Body of pancreas (tissue), 4 donors: Measurements from ENCODE around the gene IL22RA1. TPM values are rescaled to one million over a fixed set of nuclear protein-coding genes. Genes with fewer than 3 reads are reported as not detected.

Source experiments
- ATAC-seq: fragments of 150-250 bp; one replicate; pipeline ENCODE4 v1.9.1; 2016
- DNase-seq, 4 donors: peaks; one replicate each; pipeline ENCODE4 v3.0.0-alpha.2; 2019
- H3K27ac ChIP-seq, 4 donors: fragments of 200-600 bp; sonication (generic); 1 replicate in 3 of 4; 2 replicates in 1 of 4; pipeline versions ENCODE4 v1.5.1 to v1.6.1; 2016 to 2019; ENCODE audit warnings: mild to moderate bottlenecking in 1 of 4, mixed read lengths in 1 of 4, moderate library complexity in 1 of 4
- H3K27me3 ChIP-seq, 2 donors: fragments of 200-600 bp; sonication (generic); one replicate each; pipeline ENCODE4 v1.6.0; 2016; ENCODE audit warnings: mild to moderate bottlenecking in 1 of 2
- H3K36me3 ChIP-seq, 2 donors: fragments of 200-600 bp; sonication (generic); replicated peaks in 1 of 2; 2 replicates each; pipeline ENCODE4 v1.5.1; 2016; ENCODE audit warnings: low read depth in 2 of 2; ENCODE audit not compliant: insufficient read depth in 1 of 2
- H3K4me1 ChIP-seq: fragments of 200-600 bp; sonication (generic); one replicate; pipeline ENCODE4 v1.6.0; 2016
- H3K4me3 ChIP-seq, 2 donors: fragments of 200-600 bp; sonication (generic); 1 replicate in 1 of 2; 2 replicates in 1 of 2; pipeline ENCODE4 v1.5.1; 2016 to 2019
- H3K9me3 ChIP-seq, 3 donors: fragments of 200-600 bp; sonication (generic); 1 replicate in 2 of 3; 2 replicates in 1 of 3; pipeline ENCODE4 v1.5.1; 2016
- POLR2A ChIP-seq, 3 donors: fragments of 450-650 bp; IDR thresholded peaks; one replicate each; pipeline ENCODE4 v1.6.1; 2016; ENCODE audit warnings: antibody characterized with exemption in 3 of 3, mild to moderate bottlenecking in 2 of 3
- WGBS, 2 donors: methylation state at CpG; one replicate each; pipeline ENCODE4 v1.1.5; 2017; 5-methylcytosine and 5-hydroxymethylcytosine counted together
- intact Hi-C: fragments of 100-400 bp; cut with DNase I; formaldehyde crosslinking; loops from one replicate; pipeline ENCODE4 v1.15.1; 2023
- total RNA-seq, 2 donors: library from RNA; depleted of rRNA; stranded (reverse); fragments of >200 nt; gene quantifications; one replicate each; pipeline ENCODE4 v1.1.0, GENCODE V29; 2016
- TF ChIP-seq, protein P1 (sequence below), 7 experiments: fragments of 450-650 bp in 4 of 7; fragments of 200-600 bp in 3 of 7; sonication (generic) in 3 of 7; IDR thresholded peaks; one replicate each; pipeline ENCODE4 v1.5.1; 2016 to 2019; ENCODE audit warnings: antibody characterized with exemption in 7 of 7

Gene IL22RA1
- total RNA-seq, 2 donors from 2014 or later = 49.1 to 133 TPM

DNA sequence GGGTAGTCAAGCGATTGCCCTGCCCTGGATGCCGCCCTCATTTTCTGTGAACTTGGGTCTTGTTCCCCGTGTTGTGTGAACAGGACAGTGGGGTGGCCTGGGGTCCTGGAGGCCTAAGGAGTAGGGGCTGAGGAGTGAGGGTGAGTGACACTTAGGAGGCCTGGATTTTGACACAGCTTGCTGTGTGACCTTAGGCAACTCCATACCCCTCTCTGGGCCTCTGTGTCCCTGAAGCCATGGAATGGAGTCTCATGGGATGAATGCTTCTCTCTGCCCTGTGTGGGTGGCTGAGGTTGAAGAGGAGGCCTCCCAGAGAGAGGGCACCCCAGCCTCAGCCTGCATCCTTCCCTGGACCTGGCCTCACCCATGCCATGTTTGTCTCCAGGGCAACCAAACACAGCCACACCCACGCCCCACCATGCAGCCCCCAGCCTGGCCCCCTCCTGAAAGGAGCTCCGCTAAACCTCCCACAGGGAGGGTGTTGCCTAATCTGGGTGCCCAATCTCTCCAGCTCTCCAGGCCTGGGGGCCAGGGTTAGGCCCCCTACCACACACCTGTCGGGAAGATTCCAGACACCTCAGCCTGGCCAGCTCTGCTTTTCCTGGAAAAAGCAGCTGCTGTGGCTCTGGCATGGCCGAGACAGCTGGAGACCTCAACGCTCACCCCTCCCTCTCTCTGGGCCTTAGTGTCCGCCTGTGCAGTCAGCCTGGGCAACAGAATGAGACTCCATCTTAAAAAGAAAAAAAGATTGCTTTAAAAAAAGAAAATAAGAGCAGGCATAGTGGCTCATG, 40.9 kb downstream of the IL22RA1 start:
- H3K36me3 ChIP-seq = no peaks in the 10 kb centered on the region
- TF ChIP-seq, protein P1, sequence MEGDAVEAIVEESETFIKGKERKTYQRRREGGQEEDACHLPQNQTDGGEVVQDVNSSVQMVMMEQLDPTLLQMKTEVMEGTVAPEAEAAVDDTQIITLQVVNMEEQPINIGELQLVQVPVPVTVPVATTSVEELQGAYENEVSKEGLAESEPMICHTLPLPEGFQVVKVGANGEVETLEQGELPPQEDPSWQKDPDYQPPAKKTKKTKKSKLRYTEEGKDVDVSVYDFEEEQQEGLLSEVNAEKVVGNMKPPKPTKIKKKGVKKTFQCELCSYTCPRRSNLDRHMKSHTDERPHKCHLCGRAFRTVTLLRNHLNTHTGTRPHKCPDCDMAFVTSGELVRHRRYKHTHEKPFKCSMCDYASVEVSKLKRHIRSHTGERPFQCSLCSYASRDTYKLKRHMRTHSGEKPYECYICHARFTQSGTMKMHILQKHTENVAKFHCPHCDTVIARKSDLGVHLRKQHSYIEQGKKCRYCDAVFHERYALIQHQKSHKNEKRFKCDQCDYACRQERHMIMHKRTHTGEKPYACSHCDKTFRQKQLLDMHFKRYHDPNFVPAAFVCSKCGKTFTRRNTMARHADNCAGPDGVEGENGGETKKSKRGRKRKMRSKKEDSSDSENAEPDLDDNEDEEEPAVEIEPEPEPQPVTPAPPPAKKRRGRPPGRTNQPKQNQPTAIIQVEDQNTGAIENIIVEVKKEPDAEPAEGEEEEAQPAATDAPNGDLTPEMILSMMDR (IDR thresholded peaks at IDR 0.05) = no peak
- no peak for TF ChIP-seq POLR2A (IDR thresholded peaks at IDR 0.05)
- H3K4me3 ChIP-seq = no peak overlapping the region
- DNase-seq = no peak
- no peaks in the 10 kb centered on the region for H3K9me3 ChIP-seq
- H3K27me3 ChIP-seq = no peaks in the 10 kb centered on the region
- peaks cover 42% of the 10 kb centered on the region for H3K4me1 ChIP-seq
- no peak for ATAC-seq
- WGBS, 2 donors = 73 to 85% methylated on average over 7 to 9 of the region's 9 CpGs
- H3K27ac ChIP-seq = peak overlapping the region in 3 of 4 donors; percentile 13 to 68 (median 66)
- intact Hi-C loops = no loop called here

DNA sequence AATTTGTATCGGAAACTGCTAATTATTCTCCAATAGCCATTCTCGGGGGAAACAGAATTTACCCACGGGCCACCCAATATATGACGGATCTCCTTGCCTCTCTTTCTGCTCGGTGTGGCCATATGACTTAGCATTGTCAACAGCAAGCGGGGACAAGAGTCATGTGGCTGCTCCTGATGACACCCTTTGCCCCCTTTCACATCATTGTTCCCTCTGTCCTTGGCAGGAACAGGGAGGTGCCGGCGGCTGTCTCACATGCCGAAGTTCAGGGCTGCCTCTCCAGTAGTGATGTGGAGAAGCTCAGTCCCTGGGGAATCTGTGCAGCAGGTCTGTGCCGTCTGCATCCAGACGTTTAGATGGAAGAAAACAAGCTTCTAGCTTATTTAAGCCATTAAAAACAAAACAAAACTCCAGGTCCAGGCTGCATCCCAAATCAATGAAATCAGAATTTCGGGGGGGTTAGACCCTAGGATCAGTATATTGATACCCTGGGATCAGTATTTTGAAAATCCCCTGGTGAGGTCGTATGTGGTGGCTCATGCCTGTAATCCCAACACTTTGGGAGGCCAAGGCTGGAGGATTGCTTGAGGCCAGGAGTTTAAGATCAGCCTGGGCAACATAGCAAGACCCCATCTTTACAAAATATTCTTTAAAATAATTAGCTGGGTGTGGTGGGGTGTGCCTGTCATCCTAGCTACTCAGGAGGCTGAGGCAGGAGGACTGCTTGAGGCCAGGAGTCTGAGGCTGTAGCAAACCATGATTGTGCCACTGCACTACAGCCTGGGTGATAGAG, 41.8 kb downstream of the IL22RA1 start:
- Histone ChIP-seq H3K4me1 (peaks cover 49% of the 10 kb centered on the region), H3K4me3 (no peak overlapping the region), H3K36me3 (no peaks in the 10 kb centered on the region), H3K27me3 (no peaks in the 10 kb centered on the region), H3K9me3 (no peaks in the 10 kb centered on the region), H3K27ac (no peak overlapping the region)
- ATAC-seq = no peak
- intact Hi-C loops = no loop called here
- no peak for TF ChIP-seq POLR2A (IDR thresholded peaks at IDR 0.05)
- TF ChIP-seq, protein P1 (IDR thresholded peaks at IDR 0.05) = no peak
- WGBS, 2 donors = 87 to 91% methylated on average over 13 of the region's 13 CpGs
- DNase-seq = no peak

DNA sequence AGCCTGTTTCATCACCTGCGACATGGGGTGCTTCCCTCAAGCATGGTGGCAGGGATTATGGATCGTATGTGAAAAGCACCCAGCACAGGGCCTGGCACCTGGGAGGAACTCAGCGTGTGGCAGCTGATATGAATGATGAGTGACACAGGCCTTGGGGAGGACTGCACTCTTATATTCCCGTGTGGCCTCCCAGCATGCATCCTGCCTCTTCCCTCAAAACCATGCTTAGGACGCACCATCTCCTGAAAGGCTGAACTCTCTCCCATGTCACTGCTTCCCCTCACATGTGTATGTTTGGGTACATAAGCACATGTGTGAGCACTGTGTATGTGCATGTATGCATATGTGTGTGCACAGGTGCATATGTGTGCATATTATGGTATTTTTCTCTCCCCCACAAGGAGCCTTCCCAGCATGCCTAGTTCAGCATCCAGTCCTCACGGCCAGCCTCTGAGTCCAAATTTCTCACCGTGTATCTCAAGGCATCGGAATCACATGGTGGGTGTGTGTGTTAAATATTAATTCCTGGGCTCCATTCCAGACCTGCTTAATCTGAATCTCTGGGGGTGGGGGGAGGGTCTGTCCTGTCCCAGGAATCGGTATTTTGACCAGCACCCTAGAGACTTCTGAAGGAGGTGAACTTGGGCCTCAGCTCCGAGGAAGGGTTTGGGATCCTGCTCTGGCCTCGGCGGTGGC, 43.8 kb downstream of the IL22RA1 start:
- Histone ChIP-seq H3K27ac (peak overlapping the region in 1 of 4 donors; percentile 51), H3K9me3 (no peaks in the 10 kb centered on the region), H3K4me1 (peaks cover 64% of the 10 kb centered on the region), H3K27me3 (no peaks in the 10 kb centered on the region), H3K4me3 (no peak overlapping the region), H3K36me3 (no peaks in the 10 kb centered on the region)
- intact Hi-C loops = no loop called here
- DNase-seq (peak in 2 of 4 donors; percentile 54 to 60), ATAC-seq (peak; percentile 40)
- no peak for TF ChIP-seq POLR2A (IDR thresholded peaks at IDR 0.05)
- TF ChIP-seq, protein P1 (IDR thresholded peaks at IDR 0.05) = no peak
- whole genome bisulfite sequencing, 2 donors = 41 to 51% methylated on average over 10 to 12 of the region's 12 CpGs

DNA sequence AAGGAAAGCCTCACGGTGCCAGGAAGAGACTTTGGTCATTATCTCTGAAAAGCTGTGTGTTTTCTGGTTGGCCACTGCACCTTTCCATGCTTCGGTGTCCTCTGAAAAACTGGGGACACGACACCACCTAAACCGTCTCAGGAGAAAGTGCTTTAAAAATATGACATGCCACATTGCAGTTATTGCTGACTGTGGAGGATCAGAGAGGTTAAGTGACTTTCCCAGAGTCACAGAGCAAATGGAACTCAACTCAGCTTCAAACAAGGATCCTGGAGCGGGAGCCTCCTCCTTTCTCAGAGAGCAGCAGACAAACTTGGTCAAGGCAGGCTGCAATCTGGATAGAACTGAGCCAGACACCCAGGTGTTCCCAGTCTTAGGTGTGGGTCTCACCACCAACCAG, 44.8 kb downstream of the IL22RA1 start:
- TF ChIP-seq POLR2A (IDR thresholded peaks at IDR 0.05) = no peak
- TF ChIP-seq, protein P1 (IDR thresholded peaks at IDR 0.05) = no peak
- intact Hi-C loops = no loop called here
- WGBS, 2 donors = 92 to 94% methylated on average over 5 of the region's 5 CpGs

More for the DNA sequence above, 44.8 kb downstream of the IL22RA1 start:
- no peaks in the 10 kb centered on the region for H3K9me3 ChIP-seq
- ATAC-seq = no peak
- no peak for DNase-seq
- no peak overlapping the region for H3K4me3 ChIP-seq
- peaks cover 54% of the 10 kb centered on the region for H3K4me1 ChIP-seq
- H3K27me3 ChIP-seq = no peaks in the 10 kb centered on the region
- no peaks in the 10 kb centered on the region for H3K36me3 ChIP-seq
- no peak overlapping the region for H3K27ac ChIP-seq
